ENCODE measurements around the gene ACAN. TPM values are rescaled to one million over a fixed set of nuclear protein-coding genes. Genes with fewer than 3 reads are reported as not detected.

ACAN gene
- total RNA-seq, 1 donor from 2014 or later = 0.03 TPM

- Mint-ChIP-seq H3K4me1 (ENCODE audit: unreplicated experiment) (peaks cover 2% of the 10 kb centered on the region), H3K27me3 (ENCODE audit: unreplicated experiment) (peaks cover 2% of the 10 kb centered on the region), H3K36me3 (ENCODE audit: low read depth, unreplicated experiment) (no peaks in the 10 kb centered on the region), H3K27ac (ENCODE audit: unreplicated experiment) (no peak overlapping the region), H3K4me3 (ENCODE audit: unreplicated experiment) (no peak overlapping the region), H3K9me3 (ENCODE audit: unreplicated experiment) (no peaks in the 10 kb centered on the region)
- TF ChIP-seq CTCF (IDR thresholded peaks at IDR 0.05; ENCODE audit: unreplicated experiment) = no peak
- no peak for DNase-seq (ENCODE audit: low spot score)
Measured at GRCh38 chr15:88765212-88765611, 38.0 kb upstream of the ACAN start.

DNA sequence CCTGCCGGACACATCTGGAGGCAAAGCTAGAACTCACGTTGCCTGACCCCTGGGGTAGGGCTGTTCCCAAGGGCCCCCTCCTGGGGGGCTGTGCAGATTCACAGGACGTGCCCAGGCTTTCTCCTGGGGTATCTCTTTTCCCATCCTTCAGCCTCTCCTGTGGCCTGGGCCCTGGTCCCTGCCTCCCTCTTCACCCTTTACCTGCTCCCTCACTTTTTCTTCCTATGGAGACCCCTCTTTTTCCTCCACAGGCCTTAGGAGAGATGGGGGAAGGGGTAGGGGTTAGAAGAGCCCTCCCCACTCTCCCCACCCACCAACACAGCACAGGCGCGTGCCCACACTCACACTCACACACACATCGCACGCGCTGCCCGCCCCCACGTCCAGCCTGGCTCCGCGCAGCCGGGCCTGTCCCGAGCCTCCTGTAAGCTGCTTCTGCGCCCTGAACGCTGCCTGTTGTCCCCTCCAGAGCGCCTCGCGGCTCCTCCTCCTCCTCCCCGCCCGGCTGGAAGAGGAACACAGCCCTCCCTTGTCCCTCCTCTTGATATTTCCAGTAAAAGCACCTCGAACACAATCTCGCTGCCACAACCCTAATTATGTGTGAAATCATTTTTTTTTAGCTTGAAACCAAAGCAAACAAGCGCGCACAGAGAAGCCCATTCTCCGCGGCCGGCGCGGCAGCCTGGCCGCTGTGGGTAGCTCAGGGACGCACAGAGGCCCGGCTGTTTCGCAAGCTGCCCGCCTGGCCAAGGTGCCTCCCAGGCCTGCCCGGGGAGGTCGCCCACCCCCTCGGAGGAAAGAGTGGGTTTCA is 33.9 kb upstream of the ACAN start:
- H3K27me3 Mint-ChIP-seq (ENCODE audit: unreplicated experiment) = peaks cover 2% of the 10 kb centered on the region
- no peaks in the 10 kb centered on the region for H3K36me3 Mint-ChIP-seq (ENCODE audit: low read depth, unreplicated experiment)
- peak overlapping the region; percentile 87 for H3K4me3 Mint-ChIP-seq (ENCODE audit: unreplicated experiment)
- peaks cover 2% of the 10 kb centered on the region for H3K4me1 Mint-ChIP-seq (ENCODE audit: unreplicated experiment)
- TF ChIP-seq CTCF (IDR thresholded peaks at IDR 0.05; ENCODE audit: unreplicated experiment) = no peak
- H3K27ac Mint-ChIP-seq (ENCODE audit: unreplicated experiment) = no peak overlapping the region
- H3K9me3 Mint-ChIP-seq (ENCODE audit: unreplicated experiment) = no peaks in the 10 kb centered on the region
- peak; percentile 17 for DNase-seq (ENCODE audit: low spot score)

- no peak for DNase-seq (ENCODE audit: low spot score)
- H3K27me3 Mint-ChIP-seq (ENCODE audit: unreplicated experiment) = no peaks in the 10 kb centered on the region
- no peaks in the 10 kb centered on the region for H3K4me1 Mint-ChIP-seq (ENCODE audit: unreplicated experiment)
- no peaks in the 10 kb centered on the region for H3K9me3 Mint-ChIP-seq (ENCODE audit: unreplicated experiment)
- no peak overlapping the region for H3K27ac Mint-ChIP-seq (ENCODE audit: unreplicated experiment)
- TF ChIP-seq CTCF (IDR thresholded peaks at IDR 0.05; ENCODE audit: unreplicated experiment) = no peak
- no peaks in the 10 kb centered on the region for H3K36me3 Mint-ChIP-seq (ENCODE audit: low read depth, unreplicated experiment)
- H3K4me3 Mint-ChIP-seq (ENCODE audit: unreplicated experiment) = no peak overlapping the region
Measured at GRCh38 chr15:88775776-88776175, 27.5 kb upstream of the ACAN start.

DNA sequence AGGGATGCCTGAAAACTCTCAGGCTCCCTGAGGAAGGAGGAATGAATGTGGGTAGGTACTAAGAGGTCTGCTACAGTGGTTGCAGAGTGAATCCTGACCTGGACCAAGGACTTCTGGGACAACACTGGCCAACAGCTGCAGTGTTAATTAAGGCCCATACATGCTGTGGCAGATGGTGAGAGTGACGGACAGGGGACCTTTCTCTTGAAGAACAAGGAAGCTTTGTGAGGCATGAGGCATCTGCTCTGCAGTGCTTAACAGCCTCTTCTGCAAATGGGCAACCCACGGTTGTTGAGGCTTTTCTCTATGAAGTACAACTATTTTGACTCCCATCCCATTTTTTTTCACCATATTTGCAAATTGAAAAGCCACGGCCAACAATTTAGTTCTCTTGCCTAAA is 26.6 kb upstream of the ACAN start:
- TF ChIP-seq CTCF (IDR thresholded peaks at IDR 0.05; ENCODE audit: unreplicated experiment) = no peak
- no peaks in the 10 kb centered on the region for H3K27me3 Mint-ChIP-seq (ENCODE audit: unreplicated experiment)
- no peak overlapping the region for H3K27ac Mint-ChIP-seq (ENCODE audit: unreplicated experiment)
- H3K4me1 Mint-ChIP-seq (ENCODE audit: unreplicated experiment) = no peaks in the 10 kb centered on the region
- no peaks in the 10 kb centered on the region for H3K9me3 Mint-ChIP-seq (ENCODE audit: unreplicated experiment)
- H3K4me3 Mint-ChIP-seq (ENCODE audit: unreplicated experiment) = no peak overlapping the region
- DNase-seq (ENCODE audit: low spot score) = no peak
- no peaks in the 10 kb centered on the region for H3K36me3 Mint-ChIP-seq (ENCODE audit: low read depth, unreplicated experiment)

DNA sequence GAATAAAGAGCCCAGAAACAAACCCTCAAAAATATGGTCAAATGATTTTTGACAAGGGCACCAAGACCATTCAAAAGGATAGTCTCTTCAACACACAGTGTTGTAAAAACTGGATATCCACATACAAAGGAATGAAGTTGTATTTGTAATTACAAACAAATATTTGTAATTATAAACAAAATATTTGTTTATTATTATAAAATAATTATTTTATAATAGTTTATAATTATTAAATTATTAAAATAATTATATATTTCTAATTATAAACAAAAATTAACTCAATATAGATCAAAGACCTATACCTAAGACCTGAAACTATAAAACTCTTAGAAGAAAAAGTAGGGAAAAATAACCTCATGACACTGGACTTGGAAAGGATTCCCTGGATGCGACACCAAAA is 23.3 kb upstream of the ACAN start:
- no peaks in the 10 kb centered on the region for H3K27me3 Mint-ChIP-seq (ENCODE audit: unreplicated experiment)
- no peak for TF ChIP-seq CTCF (IDR thresholded peaks at IDR 0.05; ENCODE audit: unreplicated experiment)
- no peak overlapping the region for H3K27ac Mint-ChIP-seq (ENCODE audit: unreplicated experiment)

More for the DNA sequence above, 23.3 kb upstream of the ACAN start:
- no peaks in the 10 kb centered on the region for H3K36me3 Mint-ChIP-seq (ENCODE audit: low read depth, unreplicated experiment)
- no peak for DNase-seq (ENCODE audit: low spot score)
- no peaks in the 10 kb centered on the region for H3K4me1 Mint-ChIP-seq (ENCODE audit: unreplicated experiment)
- H3K9me3 Mint-ChIP-seq (ENCODE audit: unreplicated experiment) = no peaks in the 10 kb centered on the region
- no peak overlapping the region for H3K4me3 Mint-ChIP-seq (ENCODE audit: unreplicated experiment)

All from endothelial cell (in vitro differentiated cells).